HG02981 (cell line): ENCODE results near the gene PREP.

ENCODE experiments used
- ATAC-seq: cut with Tn5 transposase; IDR thresholded peaks from one replicate; pipeline ENCODE4 v1.9.1; 2021; ENCODE audit warnings: mild to moderate bottlenecking, moderate library complexity; ENCODE audit not compliant: unreplicated experiment

PREP gene

GRCh38 chr6:105317607-105318533 lies 85.0 kb downstream of the PREP start:
- ATAC-seq: no peak

DNA sequence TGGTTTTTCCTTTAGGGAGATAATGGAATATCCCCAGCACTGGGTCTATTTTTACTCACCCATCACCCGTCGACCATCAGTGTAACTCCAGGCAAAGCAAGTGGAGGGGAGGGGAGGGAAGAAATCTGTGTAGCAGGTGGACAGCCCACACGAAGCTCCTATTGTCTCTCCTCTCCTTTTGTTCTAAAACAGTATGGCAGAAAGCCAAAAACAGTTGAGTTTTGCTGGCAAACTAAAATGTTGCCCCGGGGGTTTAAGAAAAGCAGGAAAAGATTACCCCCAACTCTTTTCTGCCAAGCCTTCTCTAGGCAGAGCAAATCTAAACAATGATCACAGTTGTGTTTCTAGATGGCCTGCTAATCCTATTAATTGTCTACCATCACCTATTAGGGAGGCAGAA lies 89.7 kb downstream of the PREP start:
- no peak for ATAC-seq

GRCh38 chr6:105310947-105311346 lies 91.9 kb downstream of the PREP start:
- no peak for ATAC-seq

GRCh38 chr6:105310371-105310770 lies 92.5 kb downstream of the PREP start:
- ATAC-seq: no peak

GRCh38 chr6:105308840-105309239 lies 94.0 kb downstream of the PREP start:
- no peak for ATAC-seq

DNA sequence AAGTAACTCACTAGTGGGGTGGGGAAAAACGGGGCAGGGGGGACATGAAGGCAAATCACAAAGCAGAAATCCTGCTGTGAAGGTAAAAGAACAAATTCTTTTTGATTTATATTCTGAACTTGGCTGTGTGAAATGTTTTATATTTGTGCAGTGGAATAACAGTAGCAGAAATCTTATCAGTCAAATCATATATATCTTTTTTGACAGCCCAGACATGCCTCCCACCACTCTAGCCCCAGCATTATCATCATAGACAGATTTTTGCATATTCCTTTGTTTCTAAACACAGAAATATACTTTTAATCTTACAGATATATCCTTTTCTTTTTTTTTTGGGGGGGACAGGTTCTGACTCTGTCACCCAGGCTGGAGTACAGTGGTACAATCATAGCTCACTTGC lies 97.4 kb downstream of the PREP start:
- no peak for ATAC-seq

GRCh38 chr6:105304825-105305224 lies 98.1 kb downstream of the PREP start:
- ATAC-seq: no peak

DNA sequence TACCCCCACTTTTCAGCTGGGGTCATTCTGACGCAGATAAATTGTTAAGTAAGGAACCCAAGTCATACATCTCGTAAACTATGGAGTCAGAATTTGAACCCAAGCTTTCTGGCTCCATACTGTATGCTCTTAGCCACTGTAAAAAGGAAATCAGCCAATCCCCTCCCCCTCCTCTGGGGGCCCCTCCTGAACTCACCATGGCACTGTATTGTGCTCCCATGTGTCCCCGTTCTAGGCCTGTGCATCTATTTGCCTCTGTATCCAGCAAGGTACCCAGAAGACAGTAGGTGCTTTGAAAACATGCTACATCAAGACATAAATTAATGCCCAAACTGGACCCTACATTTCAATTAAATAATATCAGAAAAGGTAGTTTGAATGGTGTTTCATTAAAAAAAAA lies 98.5 kb downstream of the PREP start:
- ATAC-seq: no peak

GRCh38 chr6:105302617-105303128 lies 100.2 kb downstream of the PREP start:
- no peak for ATAC-seq

DNA sequence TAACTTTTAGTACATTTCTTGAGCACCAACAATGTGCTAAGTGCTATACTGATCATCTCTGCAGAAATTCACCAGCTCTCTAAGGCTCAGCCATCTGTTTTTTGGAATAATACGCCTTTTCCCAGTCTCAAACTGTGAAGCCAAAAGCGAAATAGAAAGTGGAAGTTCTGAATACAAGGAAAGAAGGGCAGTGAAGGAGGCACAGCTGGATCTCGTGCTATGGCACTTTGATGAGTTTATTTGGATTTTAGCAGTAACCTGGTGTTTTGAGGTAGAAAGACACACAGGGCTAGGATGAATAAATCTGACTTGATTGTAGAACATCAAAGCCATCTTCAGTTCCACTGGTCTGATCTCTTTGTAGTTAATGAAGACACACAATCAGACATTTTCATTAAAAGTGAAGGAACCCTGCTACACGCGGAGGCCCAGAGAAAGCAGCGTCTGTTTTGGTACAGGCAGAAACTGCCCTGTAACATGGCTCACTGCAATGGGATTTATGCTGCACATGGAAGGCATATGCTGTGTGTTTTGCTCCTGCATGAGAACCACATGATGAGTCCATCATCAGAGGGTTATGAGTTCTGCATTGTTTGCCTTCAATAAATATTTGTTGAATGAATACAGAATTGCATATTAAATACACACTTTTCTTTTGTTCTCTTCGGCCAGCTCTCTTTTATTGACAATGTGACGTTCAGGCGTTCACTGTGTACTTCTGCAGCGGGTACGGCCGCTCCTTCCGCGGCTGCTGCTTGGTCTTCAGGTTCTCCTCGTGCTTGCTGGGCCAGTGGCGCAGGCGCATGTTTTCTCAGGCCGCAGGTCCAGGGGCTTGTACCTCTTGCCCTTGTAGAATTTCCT lies 100.9 kb downstream of the PREP start:
- ATAC-seq: no peak

GRCh38 chr6:105301072-105301503 lies 101.8 kb downstream of the PREP start:
- ATAC-seq: no peak

- ATAC-seq: no peak
Observed at GRCh38 chr6:105300090-105300489, 102.8 kb downstream of the PREP start.

GRCh38 chr6:105294129-105294528 lies 108.8 kb downstream of the PREP start:
- no peak for ATAC-seq

DNA sequence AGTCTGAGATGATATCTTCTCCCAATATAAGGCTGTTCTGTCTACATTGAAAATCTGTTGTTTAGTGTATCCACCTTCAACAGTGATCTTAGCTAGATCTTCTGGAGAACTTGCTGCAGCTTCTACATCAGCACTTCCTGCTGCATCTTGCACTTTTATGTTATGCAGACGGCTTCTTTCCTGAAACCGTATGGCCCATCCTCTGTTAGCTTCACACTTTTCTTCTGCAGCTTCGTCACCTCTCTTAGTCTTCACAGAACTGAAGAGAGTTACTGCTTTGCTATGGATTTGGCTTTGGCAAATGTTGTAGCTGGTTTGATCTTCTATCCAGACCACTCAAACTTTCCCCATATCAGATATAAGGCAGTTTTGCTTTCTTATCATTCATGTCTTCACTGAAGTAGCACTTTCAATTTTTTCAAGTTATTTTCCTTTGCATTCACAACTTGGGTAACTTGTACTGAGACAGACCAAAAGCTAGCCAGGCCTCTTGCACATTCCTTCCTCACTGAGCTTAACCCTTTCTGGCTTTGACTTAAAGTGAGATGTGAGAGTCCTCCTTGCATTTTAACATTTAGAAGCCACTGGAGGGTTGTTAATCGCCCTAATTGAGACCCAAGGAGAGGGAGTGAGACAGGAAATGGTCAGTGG lies 110.1 kb downstream of the PREP start:
- ATAC-seq: no peak

GRCh38 chr6:105291525-105291924 lies 111.4 kb downstream of the PREP start:
- no peak for ATAC-seq

- no peak for ATAC-seq
Observed at GRCh38 chr6:105282631-105283585, 120.0 kb downstream of the PREP start.

DNA sequence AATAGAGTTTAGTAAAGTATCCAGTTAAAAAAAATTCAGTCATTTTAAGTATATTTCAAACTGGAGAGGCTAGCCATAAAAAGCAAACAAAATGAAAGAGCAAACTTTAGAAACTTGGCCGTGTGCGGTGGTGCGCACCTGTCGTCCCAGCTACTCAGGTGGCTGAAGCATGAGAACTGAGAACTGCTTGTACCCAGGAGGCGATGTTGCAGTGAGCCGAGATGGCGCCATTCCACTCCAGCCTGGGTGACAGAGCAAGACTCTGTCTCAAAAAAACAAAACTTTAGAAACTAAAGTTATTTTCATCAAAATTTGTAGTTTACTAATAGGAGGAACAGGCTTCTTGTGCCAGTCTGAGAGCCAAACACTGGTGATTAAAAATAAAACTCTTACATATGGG lies 122.8 kb downstream of the PREP start:
- no peak for ATAC-seq

GRCh38 chr6:105279463-105279862 lies 123.4 kb downstream of the PREP start:
- no peak for ATAC-seq

DNA sequence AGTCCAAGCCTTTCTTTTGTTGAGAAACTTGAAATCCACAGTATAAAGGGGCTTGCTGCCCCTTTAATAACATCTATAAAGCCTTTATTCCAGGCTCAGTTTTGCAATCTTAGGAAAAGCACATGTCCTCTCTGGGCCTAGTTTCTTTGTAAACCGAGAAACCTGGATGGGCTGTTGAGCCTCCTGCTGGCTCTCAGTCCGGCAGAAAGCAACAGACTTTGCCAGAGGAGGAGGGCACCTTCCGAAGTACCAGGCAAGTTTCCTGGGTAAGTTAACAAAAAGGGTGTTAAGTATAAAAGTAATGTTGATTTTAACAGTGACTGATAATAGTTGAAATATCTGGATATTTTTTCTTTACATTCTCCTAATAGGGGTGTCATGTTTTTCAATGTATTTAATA lies 124.1 kb downstream of the PREP start:
- no peak for ATAC-seq

GRCh38 chr6:105278035-105278434 lies 124.8 kb downstream of the PREP start:
- ATAC-seq: no peak
